ENCODE results near the gene GPR61. TPM values are rescaled to one million over a fixed set of nuclear protein-coding genes. Genes with fewer than 3 reads are reported as not detected.

Gene GPR61
- total RNA-seq, 1 experiment from 2014 or later: 0.48 TPM

GRCh38 chr1:109557520-109557919 lies 17.8 kb downstream of the GPR61 start:
- H4K20me1 ChIP-seq (ENCODE audit: control insufficient read depth, insufficient read depth, insufficient read length): no peaks in the 10 kb centered on the region
- peaks cover 3% of the 10 kb centered on the region for H3K79me1 ChIP-seq (ENCODE audit: insufficient read depth, low read depth, low read length, poor library complexity, severe bottlenecking)
- Mint-ChIP-seq H3K4me3 (no peak overlapping the region), H3K27ac (peak overlapping the region in 1 of 3 experiments; percentile 55; a peak in 1 of 7 replicates), H3K4me1 (peaks cover 17 to 20% of the 10 kb centered on the region in 2 experiments), H3K27me3 (ENCODE audit: low read depth) (no peaks in the 10 kb centered on the region), H3K36me3 (ENCODE audit: insufficient read depth in 1 of 3, low read depth in 3 of 3) (peaks cover 3 to 5% (median 4%) of the 10 kb centered on the region in 3 experiments; a peak in 6 of 7 replicates), H3K9me3 (no peaks in the 10 kb centered on the region; a peak in 1 of 5 replicates)
- H2BK12ac ChIP-seq (ENCODE audit: insufficient read length, low read depth, low read length): no peak overlapping the region
- no peaks in the 10 kb centered on the region for H3K27me3 ChIP-seq (ENCODE audit: insufficient read depth, low read length)
- no peak for DNase-seq
- H2AK5ac ChIP-seq (ENCODE audit: insufficient read length, low read length): no peak overlapping the region
- no CpG with 5 or more reads among the region's 5 CpGs for WGBS (ENCODE audit: extremely low coverage, insufficient read length, low lambda C conversion rate)
- H3K79me2 ChIP-seq (ENCODE audit: insufficient read depth, low read length): peaks cover 30% of the 10 kb centered on the region; the same call in 1 of the 2 replicates
- H3K27ac ChIP-seq (ENCODE audit: insufficient read length, low read depth, low read length): no peak overlapping the region
- H4K5ac ChIP-seq (ENCODE audit: insufficient read length, low read depth, low read length): no peak overlapping the region
- no peak overlapping the region for H3K23ac ChIP-seq (ENCODE audit: insufficient read length, low read depth, low read length)
- no peak overlapping the region for H3T11ph ChIP-seq (ENCODE audit: low read length)
- no peak overlapping the region for H3K56ac ChIP-seq (ENCODE audit: insufficient read length, low read depth, low read length)
- H2BK5ac ChIP-seq (ENCODE audit: insufficient read length, low read length): no peak overlapping the region
- no peak overlapping the region for H3K4ac ChIP-seq (ENCODE audit: low read depth, low read length)
- no peak overlapping the region for H3K4me2 ChIP-seq (ENCODE audit: insufficient read depth, insufficient read length, low read length)
- H2BK120ac ChIP-seq (ENCODE audit: low read depth, low read length, poor library complexity, severe bottlenecking): no peak overlapping the region
- H3K9ac ChIP-seq (ENCODE audit: extremely low read depth, insufficient read length, low read length): no peak overlapping the region
- H2BK15ac ChIP-seq (ENCODE audit: low read depth, low read length): no peak overlapping the region; the same call in 1 of the 2 replicates
- no peak overlapping the region for H2AFZ ChIP-seq (ENCODE audit: low read length)
- H3K23me2 ChIP-seq (ENCODE audit: insufficient read length, low read depth, low read length, poor library complexity, severe bottlenecking): no peaks in the 10 kb centered on the region
- no peak for TF ChIP-seq CTCF (conservative IDR thresholded peaks at IDR 0.05)
- H3K9me3 ChIP-seq (ENCODE audit: control insufficient read depth, low read depth, low read length): no peaks in the 10 kb centered on the region
- no peak overlapping the region for H4K91ac ChIP-seq (ENCODE audit: insufficient read length, low read depth, low read length)
- no peak overlapping the region for H2BK20ac ChIP-seq (ENCODE audit: low read depth, low read length, poor library complexity, severe bottlenecking)
- H3K14ac ChIP-seq (ENCODE audit: insufficient read depth, low read length): no peak overlapping the region
- no peak overlapping the region for H4K8ac ChIP-seq (replicated peaks; ENCODE audit: insufficient read length, low read depth, low read length)
- no peak overlapping the region for H3K18ac ChIP-seq (ENCODE audit: insufficient read length, low read depth, low read length)
- no peaks in the 10 kb centered on the region; the same call in 1 of the 2 replicates for H3K4me1 ChIP-seq (ENCODE audit: insufficient read depth, low read length)
